ENCODE data around the gene SPATA25. TPM values are rescaled to one million over a fixed set of nuclear protein-coding genes. Genes with fewer than 3 reads are reported as not detected.
A peak's percentile ranks its signal among the peaks of the same experiment; 100 is the strongest.

SPATA25 gene
- total RNA-seq, 4 donors from 2014 or later: 1.8 to 27.0 (median 3.6) TPM

DNA sequence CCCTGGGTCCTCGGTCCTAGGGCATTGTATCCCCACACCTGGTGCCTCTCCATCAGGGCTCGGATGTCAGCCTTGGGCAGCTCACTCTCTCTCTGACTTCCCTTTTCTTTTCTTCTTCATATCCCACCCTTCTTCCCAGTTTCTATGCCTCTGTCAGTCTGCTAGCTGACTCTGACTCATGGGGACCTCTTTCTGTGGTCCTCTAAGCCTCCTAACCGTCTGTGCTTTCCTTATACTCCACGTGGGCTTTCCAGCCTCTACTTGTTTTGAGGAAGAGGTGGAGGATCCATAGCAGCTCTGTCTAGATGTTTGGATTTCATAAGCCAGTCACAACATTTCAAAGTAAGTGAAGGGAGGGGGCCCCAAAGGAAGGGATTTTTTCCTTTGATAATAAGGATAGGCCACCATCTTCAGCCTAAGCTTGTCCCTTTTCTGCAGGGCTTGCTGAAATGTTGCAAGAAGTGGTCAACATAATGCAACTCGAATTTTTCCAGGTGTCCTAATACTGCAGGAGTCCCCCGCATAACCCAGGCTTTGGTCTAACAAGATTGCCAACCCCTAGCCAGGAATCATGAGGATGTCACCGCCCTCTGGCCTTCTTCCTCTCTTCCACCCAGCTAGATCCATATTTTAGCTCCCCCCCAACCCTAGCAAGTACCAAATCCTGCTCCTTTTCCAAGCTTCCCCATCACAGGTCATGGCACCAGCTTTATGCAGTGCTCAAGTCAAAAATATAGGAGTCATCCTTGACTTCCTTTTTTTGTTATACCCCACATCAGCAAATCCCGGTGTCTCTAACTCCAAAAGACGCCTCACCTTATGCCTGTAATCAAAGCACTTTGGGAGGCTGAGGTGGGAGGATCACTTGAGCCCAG, 33.3 kb upstream of the SPATA25 start:
- no peak for ATAC-seq (ENCODE audit: low FRiP score)

DNA sequence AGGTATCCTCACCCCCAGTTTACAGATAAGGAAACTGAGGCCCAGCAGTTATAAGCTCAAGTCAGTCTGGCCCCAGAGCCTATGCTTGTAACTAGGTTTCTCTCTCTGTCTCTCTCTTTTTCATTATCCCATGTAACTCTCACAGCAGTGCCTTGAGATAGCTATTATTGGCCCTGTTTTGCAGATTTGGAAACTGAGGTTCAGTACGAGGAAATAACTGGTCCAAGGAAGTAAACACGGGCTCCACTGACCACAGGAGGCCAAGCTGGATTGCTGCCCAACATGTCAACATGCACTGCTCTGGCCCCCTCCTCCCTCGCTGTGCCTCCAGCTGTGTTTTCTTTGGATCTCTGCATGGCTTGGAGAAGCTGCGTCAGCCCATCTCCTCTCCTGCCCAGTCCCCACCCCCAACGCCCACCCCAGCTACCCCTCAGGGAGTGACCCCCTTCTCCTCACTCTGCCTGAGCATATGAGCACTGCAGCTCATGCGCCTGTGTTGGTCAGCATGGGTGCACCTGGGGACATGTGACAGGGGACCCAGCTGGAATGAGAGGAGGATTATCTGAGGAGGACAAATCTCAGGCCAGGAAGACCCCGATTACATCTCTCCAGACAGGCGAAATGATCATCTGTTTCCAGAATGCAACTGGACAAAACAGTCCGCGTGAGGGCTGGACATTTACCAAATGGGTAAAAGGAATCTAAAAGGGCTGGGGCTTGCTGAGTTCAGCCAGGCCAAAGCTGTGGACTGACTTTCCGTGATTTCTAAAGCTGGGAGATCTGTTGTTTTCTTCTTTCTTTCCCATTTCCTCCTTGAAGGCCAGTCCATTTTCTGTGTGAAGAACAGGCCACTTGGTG, 32.3 kb upstream of the SPATA25 start:
- DNase-seq (ENCODE audit: low spot score): no peak
- no peak for ATAC-seq (ENCODE audit: low FRiP score)
- TF ChIP-seq, protein P1, sequence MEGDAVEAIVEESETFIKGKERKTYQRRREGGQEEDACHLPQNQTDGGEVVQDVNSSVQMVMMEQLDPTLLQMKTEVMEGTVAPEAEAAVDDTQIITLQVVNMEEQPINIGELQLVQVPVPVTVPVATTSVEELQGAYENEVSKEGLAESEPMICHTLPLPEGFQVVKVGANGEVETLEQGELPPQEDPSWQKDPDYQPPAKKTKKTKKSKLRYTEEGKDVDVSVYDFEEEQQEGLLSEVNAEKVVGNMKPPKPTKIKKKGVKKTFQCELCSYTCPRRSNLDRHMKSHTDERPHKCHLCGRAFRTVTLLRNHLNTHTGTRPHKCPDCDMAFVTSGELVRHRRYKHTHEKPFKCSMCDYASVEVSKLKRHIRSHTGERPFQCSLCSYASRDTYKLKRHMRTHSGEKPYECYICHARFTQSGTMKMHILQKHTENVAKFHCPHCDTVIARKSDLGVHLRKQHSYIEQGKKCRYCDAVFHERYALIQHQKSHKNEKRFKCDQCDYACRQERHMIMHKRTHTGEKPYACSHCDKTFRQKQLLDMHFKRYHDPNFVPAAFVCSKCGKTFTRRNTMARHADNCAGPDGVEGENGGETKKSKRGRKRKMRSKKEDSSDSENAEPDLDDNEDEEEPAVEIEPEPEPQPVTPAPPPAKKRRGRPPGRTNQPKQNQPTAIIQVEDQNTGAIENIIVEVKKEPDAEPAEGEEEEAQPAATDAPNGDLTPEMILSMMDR (IDR thresholded peaks at IDR 0.05): no peak

More for the DNA sequence above, 33.3 kb upstream of the SPATA25 start:
- TF ChIP-seq, protein P1 (IDR thresholded peaks at IDR 0.05): no peak
- no peak for DNase-seq (ENCODE audit: low spot score)

DNA sequence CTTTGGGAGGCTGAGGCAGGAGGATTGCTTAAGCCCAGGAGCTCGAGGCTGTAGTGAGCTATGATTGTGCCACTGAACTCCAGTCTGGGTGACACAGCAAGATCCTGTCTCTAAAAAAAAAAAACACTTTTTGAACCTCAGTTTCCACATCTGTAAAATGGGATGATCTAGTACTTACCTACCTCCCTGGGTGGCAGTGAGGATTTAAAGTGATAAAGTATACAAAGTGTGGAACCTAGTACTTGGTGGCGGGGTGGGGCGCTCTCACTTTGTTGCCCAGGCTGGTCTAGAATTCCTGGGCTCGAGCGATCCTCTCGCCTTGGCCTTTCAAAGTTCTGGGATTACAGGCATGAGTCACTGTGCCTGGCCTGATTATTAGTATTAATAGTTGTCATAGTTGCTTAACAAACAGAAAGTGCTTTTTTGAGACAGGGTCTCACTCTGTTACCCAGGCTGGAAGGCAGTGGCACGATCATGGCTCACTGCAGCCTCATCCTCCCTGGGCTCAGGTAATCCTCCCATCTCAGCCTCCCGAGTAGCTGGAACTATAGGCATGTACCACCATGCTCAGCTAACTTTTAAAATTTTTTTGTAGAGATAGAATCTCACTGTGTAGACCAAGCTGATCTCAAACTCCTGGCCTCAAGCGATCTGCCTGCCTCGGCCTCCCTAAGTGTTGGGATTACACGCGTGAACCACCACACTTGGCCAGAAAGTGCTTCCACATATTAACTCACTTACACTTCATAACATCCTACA, 31.5 kb upstream of the SPATA25 start:
- ATAC-seq (ENCODE audit: low FRiP score): no peak
- TF ChIP-seq, protein P1 (IDR thresholded peaks at IDR 0.05): no peak

DNA sequence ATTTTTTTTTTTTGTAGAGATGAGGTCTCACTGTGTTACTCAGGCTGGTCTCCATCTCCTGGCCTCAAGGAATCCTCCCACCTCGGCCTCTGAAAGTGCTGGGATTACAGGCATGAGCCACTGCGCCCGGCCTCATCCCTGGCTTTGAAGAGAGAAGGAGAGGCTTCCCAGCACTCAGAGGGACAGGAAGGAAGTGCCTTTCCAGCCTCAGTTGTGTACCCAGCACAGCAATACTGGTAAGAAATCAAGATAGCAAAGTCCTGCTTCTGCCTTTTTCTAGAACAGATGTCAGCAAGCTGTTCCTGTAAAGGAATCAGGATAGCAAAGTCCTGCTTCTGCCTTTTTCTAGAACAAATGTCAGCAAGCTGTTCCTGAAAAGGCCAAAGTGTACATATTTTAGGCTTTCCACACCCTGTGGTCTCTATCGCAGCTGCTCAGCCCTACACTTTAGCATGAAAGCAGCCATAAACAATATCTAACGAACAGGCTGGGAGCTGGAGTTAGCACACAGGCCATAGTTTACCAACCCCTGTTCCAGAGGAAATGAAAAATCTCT, 30.8 kb upstream of the SPATA25 start:
- TF ChIP-seq, protein P1 (IDR thresholded peaks at IDR 0.05): no peak
- ATAC-seq (ENCODE audit: low FRiP score) (no peak), DNase-seq (ENCODE audit: low spot score) (no peak)

More for the DNA sequence above, 31.5 kb upstream of the SPATA25 start:
- no peak for DNase-seq (ENCODE audit: low spot score)

DNA sequence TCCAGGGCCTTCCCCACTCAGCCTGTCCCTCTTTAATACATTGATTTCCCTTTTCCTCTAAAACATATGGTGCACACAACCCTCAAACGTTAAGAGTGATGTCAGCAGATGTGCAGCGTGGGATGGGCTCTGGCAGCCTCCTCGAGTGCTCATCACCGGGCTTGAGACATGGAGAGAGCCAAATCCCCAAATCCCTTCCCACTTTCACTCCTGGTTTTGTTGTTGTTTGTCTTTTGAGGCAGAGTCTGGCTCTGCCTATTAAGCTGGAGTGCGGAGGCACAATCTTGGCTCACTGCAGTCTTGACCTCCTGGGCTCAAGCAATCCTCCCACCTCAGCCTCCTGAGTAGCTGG, 30.3 kb upstream of the SPATA25 start:
- DNase-seq (ENCODE audit: low spot score) (no peak), ATAC-seq (ENCODE audit: low FRiP score) (peak; percentile 24)
- TF ChIP-seq, protein P1 (IDR thresholded peaks at IDR 0.05): no peak

DNA sequence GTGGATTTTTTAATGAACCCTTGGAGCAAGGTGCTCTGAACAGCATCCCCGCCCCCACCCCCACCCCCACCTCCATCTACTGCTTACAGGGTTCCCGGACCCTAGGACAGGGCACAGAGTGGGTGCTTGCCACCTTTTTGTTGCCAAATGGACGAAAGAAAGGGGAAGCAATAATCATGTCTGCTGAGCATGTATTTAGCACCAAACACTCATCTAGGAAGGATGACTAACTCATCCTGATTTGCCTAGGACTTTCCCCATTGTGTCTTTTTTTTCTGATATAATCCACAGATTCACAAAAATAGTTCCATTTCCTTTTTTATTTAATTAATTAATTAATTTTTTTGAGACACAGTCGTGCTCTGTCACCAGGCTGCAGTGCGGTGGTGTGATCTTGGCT, 25.7 kb upstream of the SPATA25 start:
- ATAC-seq (ENCODE audit: low FRiP score) (no peak), DNase-seq (ENCODE audit: low spot score) (no peak)
- TF ChIP-seq, protein P1 (IDR thresholded peaks at IDR 0.05): no peak
